ENCODE data around the gene SEMA5A.

Gene SEMA5A

DNA sequence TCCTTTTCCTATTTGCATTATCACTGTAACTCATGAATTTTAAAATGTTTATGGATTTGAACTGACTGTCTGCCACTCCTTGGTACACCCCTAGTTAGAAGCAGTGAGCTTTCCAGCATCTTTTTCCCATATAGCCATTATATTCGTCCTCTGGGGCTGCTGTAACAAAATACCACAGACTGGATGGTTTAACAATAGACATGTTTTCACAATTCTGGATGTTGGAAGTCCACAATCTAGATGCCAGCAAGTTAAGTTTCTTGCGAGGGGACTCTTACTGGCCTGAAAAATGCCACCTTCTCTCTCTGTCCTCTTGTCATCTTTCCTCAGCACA, 530.0 kb downstream of the SEMA5A start:
- no peak for DNase-seq (ENCODE audit: low read depth, low spot score)

DNA sequence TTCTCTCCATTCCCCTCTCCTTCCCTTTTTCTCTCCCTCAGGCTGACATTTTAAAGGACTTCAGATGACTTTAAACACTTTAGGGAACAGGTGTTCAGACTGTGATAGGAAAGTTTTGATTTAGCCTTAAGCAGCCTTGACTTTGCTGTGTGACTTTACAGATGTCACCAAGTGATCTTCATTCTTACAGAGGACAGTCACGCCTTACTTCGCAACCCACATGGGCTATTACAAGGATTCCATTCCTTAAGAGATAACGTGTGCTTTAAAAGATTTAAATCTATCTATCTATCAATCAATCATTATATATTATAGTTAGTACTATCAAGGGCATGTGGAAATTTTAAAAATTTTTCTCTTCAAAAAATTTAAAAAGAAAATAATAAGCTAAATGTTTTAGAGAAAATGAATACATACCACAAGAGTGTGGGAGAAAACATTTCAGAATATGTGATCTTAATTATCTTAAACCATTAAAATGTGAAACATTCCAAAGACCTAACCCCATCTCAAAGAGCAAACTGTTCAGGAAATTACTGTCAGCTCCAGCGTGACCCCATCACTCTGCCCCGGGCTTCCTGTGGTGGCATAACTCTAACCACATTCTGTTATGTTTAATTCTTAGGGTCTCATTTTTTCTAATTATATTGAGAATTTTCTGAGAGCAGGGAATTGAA, 530.5 kb downstream of the SEMA5A start:
- no peak for DNase-seq (ENCODE audit: low read depth, low spot score)

DNA sequence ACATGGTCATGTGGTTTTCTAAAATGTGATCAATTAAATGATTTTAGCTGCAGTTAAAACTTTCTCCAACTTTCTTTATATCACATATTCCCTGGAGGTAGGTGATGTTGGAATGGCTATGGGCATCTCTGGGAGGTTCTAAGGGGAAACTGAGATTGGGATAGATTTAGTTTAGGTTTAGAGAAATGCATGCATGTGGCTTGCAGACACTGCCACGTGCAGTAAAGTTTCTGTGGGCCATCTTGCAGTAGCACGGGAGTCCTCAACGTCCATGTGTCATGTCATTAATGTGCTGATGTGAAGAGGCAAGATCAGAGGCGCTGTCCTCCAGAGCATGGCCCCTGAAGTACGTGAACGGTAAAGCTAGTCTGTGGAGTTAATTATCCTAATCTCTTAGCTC, 532.7 kb downstream of the SEMA5A start:
- no peak for DNase-seq (ENCODE audit: low read depth, low spot score)

DNA sequence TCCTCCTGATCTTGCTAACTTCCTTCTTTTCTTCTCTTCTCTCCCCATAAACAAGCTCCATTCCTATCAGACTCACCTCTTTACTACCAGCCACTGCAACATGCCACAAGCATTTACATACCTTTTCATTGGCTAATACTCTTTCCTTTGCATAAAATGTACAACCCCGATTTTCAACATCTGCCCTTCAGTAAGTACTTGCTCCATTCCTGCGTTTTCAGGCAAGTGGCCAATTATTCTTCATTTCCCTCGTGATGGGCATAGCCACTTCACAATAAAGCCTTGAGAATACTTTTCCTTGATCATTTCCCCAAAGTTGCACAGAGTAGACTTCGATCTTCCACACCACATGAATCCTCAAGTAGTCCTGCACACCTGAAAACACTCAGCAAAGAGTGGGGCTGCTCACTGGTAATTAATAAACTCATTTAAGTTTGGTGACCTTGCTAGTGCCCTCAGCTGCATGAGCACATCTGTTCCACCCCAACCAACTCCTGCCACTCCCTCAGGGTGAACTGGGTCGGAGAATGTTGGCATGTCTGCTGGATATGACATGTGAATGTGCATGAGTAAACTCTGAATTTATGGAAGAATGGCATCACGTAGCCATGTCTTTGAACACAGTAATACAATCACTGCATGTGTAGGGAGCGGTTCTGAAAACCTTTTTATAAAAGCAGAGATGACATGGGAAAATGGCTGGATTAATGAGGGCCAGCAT, 535.8 kb downstream of the SEMA5A start:
- no peak for DNase-seq (ENCODE audit: low read depth, low spot score)

DNA sequence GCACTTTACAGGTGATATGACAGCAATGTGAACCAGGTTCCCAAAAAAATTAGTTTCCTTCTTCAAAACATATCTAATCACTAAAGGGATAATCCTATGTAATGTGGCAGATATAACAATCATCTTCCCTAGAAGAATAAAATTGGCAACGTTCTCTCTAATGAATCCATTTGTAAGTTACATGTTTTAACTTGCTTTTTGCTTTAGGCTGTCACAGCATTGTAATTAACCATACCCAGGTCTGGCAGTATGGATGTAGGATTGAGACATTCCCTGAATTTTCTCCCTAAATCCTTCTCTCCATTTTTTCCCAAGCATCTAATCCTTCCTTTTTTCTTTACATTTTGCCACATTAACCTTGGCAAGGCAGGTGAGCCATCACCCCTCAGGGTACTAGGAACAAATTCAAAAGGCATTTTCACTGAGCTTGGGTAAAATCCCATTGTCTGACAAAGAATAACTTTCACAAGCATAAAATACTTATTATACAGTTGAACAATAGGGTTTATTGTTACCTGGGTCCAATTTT, 548.3 kb downstream of the SEMA5A start:
- no peak for DNase-seq (ENCODE audit: low read depth, low spot score)

DNA sequence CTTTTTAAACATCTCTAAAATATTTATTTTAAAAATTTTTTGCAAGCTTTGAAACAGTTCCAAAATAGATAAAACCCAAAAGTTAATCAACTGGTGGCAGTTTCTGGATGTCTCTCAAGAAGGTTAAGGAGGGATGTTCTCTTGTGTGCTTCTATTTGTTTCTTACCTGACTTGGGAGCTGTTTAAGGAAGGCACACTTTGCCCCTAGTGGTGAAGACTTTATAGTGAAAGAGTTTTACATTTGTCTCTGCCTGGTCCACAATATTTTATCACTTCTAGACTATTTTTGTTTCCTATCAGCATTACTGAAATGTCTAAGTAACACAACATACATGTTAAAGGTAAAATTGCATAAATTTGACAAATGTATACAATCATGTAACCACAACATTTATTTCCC, 552.8 kb downstream of the SEMA5A start:
- no peak for DNase-seq (ENCODE audit: low read depth, low spot score)
